GM21529 (cell line): Measurements from ENCODE around the gene PAQR6.
A peak's percentile ranks its signal among the peaks of the same experiment; 100 is the strongest.

Experiments used
- ATAC-seq: cut with Tn5 transposase; IDR thresholded peaks from one replicate; pipeline ENCODE4 v1.9.1; 2021; ENCODE audit not compliant: unreplicated experiment

Gene PAQR6, protein sequence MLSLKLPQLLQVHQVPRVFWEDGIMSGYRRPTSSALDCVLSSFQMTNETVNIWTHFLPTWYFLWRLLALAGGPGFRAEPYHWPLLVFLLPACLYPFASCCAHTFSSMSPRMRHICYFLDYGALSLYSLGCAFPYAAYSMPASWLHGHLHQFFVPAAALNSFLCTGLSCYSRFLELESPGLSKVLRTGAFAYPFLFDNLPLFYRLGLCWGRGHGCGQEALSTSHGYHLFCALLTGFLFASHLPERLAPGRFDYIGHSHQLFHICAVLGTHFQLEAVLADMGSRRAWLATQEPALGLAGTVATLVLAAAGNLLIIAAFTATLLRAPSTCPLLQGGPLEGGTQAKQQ

DNA sequence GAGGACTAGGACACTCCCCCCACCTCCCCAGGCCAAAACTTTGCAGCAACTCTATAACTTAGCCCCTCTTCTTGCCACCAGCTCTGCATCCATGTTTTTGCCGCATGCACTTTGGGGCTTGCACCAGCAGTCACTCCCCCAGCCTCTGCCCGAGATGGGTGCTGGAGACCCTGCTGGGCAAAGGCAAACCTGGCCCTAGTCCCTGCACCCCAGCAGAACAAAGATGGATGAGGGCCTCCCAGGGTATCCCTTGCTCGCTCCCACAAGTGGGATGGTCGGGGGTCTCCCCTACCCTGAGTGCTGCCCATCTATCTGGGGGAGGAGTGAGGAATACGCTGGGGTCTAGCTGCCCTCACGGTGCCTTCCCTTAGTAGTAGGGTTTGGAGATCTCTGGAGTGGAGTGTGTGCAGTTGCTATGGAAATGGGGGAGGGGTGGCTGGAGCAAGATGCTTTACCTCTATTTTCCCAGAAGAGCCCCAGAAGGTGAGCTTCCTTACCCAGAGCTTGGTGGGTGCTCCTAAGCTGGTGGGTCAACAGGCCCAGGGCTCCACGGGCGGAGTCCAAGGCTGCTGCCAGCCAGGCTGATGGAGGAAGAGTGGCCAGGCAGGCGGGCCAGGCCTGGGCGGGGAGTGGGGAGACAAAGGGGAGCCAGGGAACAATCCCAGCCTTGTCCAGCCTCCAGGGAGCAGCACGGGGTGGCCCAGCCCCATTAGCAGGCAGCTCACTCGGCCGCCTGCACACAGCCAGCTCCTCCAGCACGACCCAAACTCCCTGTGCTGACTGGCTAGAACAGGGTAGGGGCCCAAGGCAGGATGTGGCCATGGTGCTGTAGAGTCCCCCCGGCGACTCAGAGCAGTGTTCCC lies at the start of gene PAQR6:
PAQR6 (minus strand) TSS at position 597 of the 863 bp plus-strand sequence. CDS start 1,325 bp downstream, outside the sequence.
- ATAC-seq: no peak

DNA sequence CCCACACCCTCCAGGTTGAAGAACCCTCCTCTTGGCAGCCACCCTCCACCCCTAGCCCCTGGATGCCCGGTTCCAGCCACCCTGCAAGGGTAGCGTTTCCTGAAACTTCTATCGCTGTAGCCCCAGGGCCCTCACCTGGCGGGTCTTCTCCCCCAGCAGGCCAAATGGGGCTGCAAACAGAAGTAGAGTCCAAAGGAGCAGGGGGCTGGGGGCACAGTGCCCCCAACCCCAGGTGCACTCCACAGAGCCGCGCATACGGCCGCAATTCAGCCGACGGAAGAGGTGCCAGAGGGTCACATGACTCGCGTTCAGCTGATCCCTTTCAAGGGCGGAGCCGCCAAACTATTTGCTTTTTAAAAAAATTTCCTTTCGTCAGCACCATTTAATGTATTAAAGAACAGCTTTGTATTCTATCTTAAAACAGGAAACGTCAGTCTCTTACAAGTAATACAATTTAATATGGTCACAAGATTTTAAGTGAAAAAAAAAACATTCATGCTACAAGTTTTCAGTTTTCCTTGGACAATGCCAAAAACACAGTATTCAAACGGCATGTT lies 47.6 kb upstream of the PAQR6 start, which contains the start of gene GLMP:
GLMP (minus strand) TSS at position 289 of the 557 bp plus-strand sequence; CDS start at position 255, 34 bp downstream.
- ATAC-seq: peak; percentile 49

DNA sequence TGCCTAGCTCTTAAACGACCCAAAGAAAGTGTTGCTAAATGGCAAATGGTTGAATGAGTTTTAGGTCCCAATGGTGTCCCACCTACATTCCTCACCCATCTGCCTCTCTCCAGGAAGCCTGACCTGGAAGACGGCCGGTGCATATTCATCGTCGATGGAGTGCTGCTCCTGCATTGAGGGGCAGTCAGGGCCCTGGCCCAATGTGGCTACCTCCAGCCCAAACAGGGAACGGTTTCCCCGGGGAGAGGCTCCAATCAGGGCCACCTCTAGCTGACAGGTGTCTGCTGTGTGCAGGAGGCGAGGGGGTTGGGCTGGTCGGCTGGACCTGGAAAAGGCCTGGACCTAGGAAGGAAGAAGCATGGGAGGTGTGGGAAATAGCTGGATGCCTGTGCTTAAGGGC lies 46.0 kb upstream of the PAQR6 start:
- ATAC-seq: no peak

DNA sequence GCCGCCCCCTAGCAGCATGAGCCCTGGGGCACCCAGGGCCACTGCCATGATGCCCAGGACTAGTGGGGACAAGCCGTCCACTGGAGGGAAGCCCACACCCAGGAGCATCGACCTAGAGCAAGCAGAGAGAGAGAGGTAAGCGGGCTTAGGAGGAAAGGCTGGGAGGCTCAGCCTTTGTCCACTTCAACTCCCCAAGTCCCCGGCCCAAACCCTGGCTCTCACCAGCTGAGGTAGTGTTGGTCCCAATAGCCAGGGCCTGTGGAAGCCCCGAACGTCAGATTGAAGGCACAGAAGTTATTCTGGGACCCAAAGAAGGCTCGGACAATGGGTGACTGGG lies 45.2 kb upstream of the PAQR6 start:
- ATAC-seq: no peak

DNA sequence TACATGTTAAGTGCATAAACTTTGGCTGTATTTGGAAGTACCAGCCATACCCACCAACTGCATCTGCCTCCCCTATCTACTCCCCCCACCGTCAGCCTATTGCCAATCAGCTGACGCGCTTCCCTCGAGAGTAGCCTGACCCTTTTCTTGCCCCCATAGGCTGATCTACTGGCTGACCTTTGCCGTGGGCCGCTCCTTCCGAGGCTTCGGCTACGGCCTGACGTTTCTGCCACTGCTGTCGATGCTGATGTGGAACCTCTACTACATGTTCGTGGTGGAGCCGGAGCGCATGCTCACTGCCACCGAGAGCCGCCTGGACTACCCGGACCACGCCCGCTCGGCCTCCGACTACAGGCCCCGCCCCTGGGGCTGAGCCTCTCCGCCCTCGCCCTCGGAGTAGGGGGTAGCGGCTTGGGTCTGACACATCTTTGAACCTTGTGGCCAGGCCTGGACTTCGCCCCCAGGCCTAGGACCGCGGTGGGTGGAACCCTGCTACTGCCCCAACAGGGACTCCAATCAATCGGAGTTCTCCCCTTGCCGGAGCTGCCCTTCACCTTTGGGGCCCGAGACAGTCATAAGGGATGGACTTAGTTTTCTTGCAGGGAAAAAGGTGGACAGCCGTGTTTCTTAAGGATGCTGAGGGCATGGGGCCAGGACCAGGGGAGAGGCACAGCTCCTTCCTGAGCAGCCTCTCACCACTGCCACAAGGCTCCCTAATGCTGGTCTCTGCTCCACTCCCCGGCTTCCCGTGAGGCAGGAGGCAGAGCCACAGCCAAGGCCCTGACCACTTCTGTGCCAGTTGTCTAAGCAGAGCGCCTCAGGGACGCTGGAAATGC lies 43.6 kb upstream of the PAQR6 start:
- no peak for ATAC-seq

DNA sequence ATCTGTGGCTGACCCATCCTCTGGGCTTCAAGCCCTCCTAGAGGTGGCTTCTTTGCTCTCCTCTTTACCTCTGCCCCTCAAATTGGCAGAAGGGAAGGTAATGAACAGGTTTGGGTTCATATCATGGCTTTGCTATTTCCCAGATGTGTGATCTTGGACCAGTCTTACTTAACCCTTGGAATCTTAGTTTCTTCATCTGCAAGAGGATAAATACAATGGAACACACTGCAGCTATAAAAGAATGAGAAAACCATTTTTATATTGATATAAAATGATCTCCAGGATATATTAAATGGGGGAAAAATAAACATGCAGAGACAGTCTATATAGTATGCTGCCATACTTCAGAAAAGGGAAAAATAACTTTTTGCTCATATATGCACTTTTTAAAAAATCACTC lies 42.0 kb upstream of the PAQR6 start:
- no peak for ATAC-seq

DNA sequence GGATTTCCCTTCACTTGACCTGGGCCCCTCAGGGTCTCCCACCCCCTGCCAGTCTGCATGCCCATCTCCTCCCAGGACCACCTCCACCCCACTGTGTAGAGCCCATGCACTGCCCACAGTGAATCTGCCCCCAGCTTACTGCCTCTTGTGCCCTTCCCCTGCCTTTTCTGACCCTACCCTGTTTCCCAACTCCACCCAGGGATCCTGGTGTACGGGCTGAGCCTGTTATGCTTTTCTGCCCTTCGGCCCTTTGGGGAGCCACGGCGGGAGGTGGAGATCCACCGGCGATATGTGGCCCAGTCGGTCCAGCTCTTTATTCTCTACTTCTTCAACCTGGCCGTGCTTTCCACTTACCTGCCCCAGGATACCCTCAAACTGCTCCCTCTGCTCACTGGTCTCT lies 38.2 kb upstream of the PAQR6 start:
- ATAC-seq: no peak

DNA sequence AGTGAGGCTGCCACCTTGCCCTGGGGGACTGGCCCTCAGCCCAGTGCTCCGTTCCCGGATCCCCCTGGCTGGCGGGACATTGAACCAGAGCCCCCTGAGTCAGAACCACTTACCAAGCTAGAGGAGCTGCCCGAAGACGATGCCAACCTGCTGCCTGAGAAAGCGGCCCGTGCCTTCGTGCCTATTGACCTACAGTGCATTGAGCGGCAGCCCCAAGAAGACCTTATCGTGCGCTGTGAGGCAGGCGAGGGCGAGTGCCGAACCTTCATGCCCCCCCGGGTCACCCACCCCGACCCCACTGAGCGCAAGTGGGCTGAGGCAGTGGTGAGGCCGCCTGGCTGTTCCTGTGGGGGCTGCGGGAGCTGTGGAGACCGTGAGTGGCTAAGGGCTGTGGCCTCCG lies 37.6 kb upstream of the PAQR6 start:
- ATAC-seq: no peak

DNA sequence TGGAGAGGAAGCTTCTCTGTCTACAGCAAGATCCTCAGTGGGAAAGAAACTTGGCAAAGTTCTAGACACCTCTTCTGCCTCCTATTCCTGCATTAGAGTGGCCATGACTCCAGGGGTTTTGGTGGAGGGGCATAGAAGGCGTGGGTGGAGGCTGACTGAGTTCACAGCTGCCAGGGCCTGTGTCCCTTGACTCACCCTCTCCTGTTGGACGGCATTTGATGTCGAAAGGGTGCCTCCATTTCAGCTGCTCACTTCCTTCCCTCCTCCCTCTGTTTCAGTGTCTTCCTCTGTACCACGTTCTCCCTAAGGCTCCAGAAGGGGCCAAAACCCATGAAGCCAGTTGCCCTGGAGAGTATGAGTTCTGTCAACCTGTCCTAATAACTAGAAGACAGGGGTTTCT lies 36.9 kb upstream of the PAQR6 start:
- no peak for ATAC-seq

DNA sequence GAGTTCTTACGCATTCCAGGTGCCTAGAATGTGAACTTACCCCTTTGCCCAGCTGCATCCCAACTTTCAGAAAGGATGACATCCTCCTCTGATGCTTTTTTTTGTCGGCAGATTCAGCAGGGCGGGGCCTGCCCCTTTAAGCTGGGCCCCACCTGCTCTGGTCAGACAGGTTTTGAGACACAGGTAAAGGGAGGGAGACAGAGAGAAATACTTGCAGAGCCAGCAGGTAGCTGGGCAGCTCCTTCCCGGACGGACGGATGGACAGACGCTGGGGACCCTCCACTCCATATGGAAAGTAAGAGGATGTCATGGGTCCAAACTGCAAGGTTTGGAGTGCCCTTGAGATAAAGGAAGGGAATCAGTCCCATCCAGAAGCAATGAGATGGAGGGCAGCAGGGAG lies 36.3 kb upstream of the PAQR6 start, which contains the start of gene TMEM79:
TMEM79 (plus strand) TSS at position 214 of the 400 bp plus-strand sequence. CDS start 902 bp downstream, outside the sequence.
- ATAC-seq: no peak

DNA sequence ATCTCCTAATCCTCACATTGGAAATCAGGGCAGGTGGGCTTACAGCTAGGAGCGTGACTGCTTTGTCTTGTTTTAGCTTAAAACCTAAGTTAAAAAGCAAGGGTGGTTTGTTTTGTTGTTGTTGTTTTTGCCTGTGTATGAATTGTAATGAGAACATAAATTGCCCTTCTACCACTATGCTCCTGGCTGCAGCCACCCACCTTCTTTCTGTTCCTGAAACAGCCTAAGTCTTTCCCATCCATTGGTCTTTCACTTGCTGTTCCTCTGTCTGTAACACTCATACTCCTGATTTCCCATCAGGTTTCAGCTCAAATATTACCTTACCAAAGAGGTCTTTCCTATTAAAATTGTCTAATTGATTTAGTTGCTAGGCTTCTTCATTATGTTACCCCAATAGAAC lies 35.7 kb upstream of the PAQR6 start:
- no peak for ATAC-seq

DNA sequence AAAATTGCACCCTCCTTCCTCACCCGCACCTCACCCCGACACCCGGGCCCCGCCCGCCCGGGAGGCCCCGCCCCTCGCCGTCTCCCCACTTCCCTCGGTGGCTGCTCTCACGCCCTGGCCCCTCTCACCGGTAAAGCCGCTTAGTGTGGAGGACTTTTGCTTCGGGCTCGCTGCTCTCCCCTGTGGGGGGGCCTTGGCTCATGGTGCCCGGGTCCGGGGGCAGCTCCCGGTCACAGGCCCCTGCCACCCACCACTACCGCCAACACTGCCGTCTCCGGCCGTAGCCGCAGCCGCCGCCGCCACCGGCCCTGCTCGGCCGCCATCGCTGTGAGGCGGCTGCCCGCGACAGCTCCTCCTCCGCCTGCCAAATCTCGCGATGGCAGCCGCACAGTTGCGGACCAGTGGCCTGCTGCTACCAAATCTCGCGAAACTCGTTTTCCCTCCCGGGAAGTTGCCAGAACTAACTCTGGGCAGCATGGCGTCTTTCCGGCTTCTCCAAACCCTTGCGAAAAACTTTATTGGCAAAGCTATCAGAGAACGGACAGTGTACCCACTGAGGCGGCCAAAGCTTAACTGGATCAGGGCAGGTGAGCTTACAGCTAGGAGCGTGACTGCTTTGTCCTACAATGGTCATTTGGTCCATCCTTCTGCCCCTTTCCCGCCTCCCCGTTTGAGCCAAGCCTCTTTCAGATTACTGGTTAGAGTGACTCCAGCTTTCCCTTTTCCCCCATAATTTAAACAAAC lies 34.8 kb upstream of the PAQR6 start, which contains the start of gene SMG5:
SMG5 (minus strand) TSS at position 347 of the 744 bp plus-strand sequence; CDS start at position 202, 145 bp downstream.
- ATAC-seq: peak; percentile 73

DNA sequence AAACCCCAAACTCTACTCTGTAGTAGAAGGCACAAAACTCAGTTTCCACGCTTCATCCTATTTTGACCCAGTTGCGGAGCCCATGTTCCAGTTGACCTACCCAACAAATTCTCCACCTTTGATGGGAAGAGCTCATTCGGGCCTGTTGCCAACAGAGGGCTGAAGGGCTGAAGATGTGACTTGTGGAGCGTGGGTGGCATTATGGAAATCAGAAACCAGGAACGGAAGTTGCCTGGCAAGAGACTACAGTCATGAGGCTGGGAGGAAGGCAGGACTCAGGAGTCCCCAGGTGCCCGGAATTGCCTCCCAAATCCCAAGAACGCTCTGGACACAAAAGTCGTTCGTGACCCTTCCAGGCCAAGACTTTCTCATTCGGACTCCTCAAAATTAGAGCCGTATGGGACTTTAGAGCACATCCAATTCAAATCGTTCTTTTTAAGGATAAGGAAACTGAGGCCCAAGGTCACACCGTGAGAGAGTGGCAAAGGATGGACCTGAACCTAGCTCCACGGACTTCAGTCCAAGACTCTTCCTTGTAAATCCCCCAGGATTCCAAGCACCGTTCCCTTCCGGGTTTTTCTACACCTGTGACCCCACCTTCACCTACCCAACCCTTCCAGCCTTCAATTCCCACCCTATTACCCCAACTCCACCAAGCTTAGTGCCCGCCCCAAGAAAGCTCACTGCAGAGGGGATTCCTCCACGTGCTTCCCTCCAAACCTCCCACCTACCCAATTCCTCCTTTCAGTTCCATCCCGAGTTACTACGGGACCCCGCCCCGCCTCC lies 34.0 kb upstream of the PAQR6 start:
- ATAC-seq: peak; percentile 4

DNA sequence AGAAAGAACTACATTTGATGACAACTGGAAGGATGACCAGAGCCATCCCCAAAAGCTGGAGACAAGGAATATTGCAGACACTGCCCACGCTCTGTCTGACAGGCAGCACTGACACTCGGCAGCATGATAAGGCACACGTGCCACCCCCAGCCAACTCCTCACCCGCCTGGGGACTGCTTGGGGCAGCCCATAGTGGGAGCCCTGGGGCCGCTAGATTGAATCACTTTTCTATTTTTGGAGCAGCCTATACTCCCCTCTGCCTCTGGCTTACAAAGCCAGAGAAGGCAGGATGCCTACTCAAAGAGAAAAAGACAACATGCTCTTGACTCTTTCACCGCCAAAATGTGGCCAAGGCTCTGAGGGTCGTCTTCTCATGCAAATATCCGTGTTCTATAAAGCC lies 33.4 kb upstream of the PAQR6 start:
- ATAC-seq: peak; percentile 53

DNA sequence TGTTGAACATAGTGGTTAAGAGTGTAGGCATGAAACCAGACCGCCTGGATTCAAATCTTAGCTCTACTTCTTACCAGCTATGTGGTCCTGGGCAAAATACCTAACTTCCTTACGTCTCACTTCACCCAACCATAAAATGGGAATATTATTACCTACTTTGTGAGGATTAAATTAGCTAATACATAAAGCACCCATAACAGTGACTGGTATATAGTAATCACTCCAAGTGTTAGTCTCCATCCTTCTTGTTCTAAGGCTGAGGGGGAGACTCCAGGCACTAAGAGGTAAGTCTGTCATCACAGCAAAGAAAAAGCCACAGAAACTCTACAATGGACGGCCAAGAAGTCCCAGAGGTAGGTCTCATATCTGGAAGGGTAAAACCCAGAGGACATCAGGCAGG lies 32.0 kb upstream of the PAQR6 start:
- no peak for ATAC-seq

DNA sequence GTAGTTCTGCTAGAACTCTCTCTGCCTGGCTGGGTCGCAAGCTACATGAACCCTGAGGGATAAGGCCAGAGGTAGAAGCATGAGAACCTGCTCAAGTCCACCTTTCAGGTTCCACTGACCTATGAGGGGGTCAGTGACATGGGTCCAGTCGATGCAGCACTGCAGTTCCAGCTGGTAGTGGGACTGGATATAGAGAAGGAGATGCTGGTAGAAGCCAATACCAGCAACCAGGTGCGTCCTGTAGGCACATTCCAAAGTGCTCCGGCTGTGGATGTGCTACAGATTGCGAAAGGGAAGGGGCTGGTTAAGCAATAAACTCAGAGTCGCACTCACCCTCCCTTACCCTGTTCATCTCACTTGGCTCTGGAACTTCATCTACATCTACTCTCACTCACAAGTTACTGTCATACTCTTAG lies 29.1 kb upstream of the PAQR6 start:
- ATAC-seq: no peak

DNA sequence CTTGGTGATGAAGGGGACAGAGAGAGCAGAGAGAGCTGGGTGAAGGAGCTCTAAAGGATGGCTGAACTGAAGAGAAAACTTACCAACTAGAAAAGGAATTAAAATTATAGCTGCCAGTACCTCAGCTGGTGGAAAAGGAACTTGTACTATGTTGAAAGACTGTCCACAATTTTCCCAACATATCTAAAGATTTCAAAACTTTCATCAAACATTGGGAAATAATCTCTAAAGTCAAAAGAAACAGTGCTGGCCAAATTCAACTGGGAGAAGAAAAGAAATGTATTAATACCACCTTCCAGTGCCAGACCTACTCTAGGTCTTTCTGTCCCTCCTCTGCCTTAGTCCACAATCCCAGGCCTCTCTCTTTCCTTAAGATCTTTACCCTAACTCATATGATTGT lies 28.7 kb upstream of the PAQR6 start:
- ATAC-seq: no peak

DNA sequence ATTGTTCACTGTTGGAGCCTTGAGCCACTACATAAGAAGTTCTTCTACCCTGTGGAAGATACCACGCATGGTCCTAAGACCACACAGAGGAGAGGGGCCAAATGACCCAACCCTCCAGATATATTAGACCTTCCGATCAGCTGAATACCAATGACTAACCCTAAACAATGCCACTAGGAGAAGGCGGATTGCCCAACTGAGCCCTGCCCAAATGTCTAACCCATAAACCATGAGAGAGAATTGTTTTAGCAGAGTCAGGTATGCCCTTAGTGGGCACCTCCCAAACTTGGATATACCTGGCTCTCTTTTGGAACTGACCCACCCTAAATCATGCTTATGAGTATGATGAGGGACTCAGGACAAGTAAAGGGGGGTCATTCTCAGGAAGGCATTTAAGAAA lies 22.5 kb upstream of the PAQR6 start:
- ATAC-seq: no peak

DNA sequence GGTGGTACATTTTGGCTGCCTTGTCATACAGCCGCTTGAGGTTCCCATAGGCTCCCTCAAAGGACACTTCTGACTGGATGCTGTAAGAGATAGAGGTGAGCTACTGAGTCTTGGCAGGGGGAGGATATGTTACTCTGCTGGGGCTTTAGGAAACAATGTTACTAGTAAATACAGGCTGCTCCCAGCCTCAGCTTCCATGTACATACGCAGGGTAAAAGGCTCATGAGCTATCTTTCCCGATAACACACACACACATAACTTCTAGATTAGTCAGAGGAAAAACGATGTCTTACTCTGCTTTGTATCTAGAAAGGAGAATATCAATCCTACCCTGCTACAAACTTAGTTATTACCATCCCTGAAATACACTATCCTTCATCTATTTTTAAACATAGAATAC lies 20.5 kb upstream of the PAQR6 start:
- no peak for ATAC-seq
